H1 (cell line): ENCODE results near the gene ARHGEF11. TPM values are rescaled to one million over a fixed set of nuclear protein-coding genes. Genes with fewer than 3 reads are reported as not detected.

Source experiments
- CTCF ChIA-PET: fragments of 300-600 bp; sonication (Branson Sonifier 250); formaldehyde crosslinking; loops from one replicate; lab custom pipeline; 2021; ENCODE audit not compliant: partially characterized antibody; lab: Charles Lee
- POLR2A ChIA-PET: fragments of 300-600 bp; sonication (Branson Sonifier 250); formaldehyde crosslinking; loops from one replicate; lab custom pipeline; 2021; ENCODE audit warnings: inconsistent platforms; ENCODE audit not compliant: partially characterized antibody; lab: Charles Lee
- DNase-seq, 2 experiments: peaks; one replicate each; pipeline versions ENCODE4 v3.0.0 to v3.0.0-alpha.2; 2010 to 2022; ENCODE audit warnings: low spot score in 2 of 2, low read depth in 1 of 2, mixed read lengths in 1 of 2
- FAIRE-seq: peaks from 2 replicates; lab custom pipeline; 2011; peaks lifted over from hg19 to GRCh38; lab: Jason Lieb, UNC
- H2AFZ ChIP-seq: 2 replicates; pipeline ENCODE4 v1.8.1; 2012; ENCODE audit warnings: low read length, inconsistent platforms
- H2AK5ac ChIP-seq: 2 replicates; pipeline ENCODE4 v1.6.1; 2013; ENCODE audit warnings: low read depth, low read length
- H2BK120ac ChIP-seq: replicated peaks from 2 replicates; pipeline ENCODE3; 2013; ENCODE audit warnings: low read depth, low read length, inconsistent platforms
- H2BK12ac ChIP-seq: 2 replicates; pipeline ENCODE4 v1.6.1; 2013; ENCODE audit warnings: low read depth, low read length
- H2BK15ac ChIP-seq: 2 replicates; pipeline ENCODE4 v1.6.1; 2013; ENCODE audit warnings: low read length
- H2BK20ac ChIP-seq: 2 replicates; pipeline ENCODE4 v1.6.1; 2013; ENCODE audit warnings: low read length
- H2BK5ac ChIP-seq: 2 replicates; pipeline ENCODE4 v1.6.1; 2013; ENCODE audit warnings: low read depth, low read length
- H3K14ac ChIP-seq: 2 replicates; pipeline ENCODE4 v1.6.1; 2013; ENCODE audit warnings: inconsistent platforms; ENCODE audit not compliant: insufficient read length
- H3K18ac ChIP-seq: 2 replicates; pipeline ENCODE4 v1.6.1; 2013; ENCODE audit warnings: low read length; ENCODE audit errors: extremely low read depth
- H3K23ac ChIP-seq: 2 replicates; pipeline ENCODE4 v1.6.1; 2013; ENCODE audit warnings: inconsistent platforms; ENCODE audit not compliant: insufficient read length
- H3K23me2 ChIP-seq: 2 replicates; pipeline ENCODE4 v1.6.1; 2013; ENCODE audit warnings: low read depth, low read length
- H3K27ac ChIP-seq: 2 replicates; pipeline ENCODE4 v1.6.1; 2011; ENCODE audit warnings: low read depth, low read length, inconsistent platforms
- H3K27me3 ChIP-seq, 4 experiments: replicated peaks in 1 of 4; 1 replicate in 1 of 4; 2 replicates in 3 of 4; pipeline versions ENCODE4 v1.6.1 to v1.8.1; 2011 to 2013; ENCODE audit warnings: low read length in 3 of 4, mild to moderate bottlenecking in 3 of 4, inconsistent platforms in 2 of 4, mixed read lengths in 2 of 4, moderate library complexity in 1 of 4; ENCODE audit not compliant: control insufficient read depth in 3 of 4, insufficient read depth in 3 of 4; ENCODE audit errors: extremely low read depth in 1 of 4
- H3K36me3 ChIP-seq, 4 experiments: 2 replicates each; pipeline versions ENCODE4 v1.6.1 to v1.8.1; 2011 to 2013; ENCODE audit warnings: mild to moderate bottlenecking in 4 of 4, low read length in 3 of 4, moderate library complexity in 2 of 4, control low read depth in 1 of 4, inconsistent platforms in 1 of 4; ENCODE audit not compliant: insufficient read depth in 4 of 4, control insufficient read depth in 2 of 4
- H3K4ac ChIP-seq: replicated peaks from 2 replicates; pipeline ENCODE3; 2013; ENCODE audit warnings: low read length, low read depth, mixed read lengths, inconsistent platforms; ENCODE audit not compliant: insufficient read length
- H3K4me1 ChIP-seq, 4 experiments: replicated peaks in 1 of 4; 1 replicate in 1 of 4; 2 replicates in 3 of 4; pipeline versions ENCODE4 v1.6.1 to v1.8.1; 2011 to 2013; ENCODE audit warnings: low read length in 3 of 4, inconsistent platforms in 2 of 4, mixed read lengths in 1 of 4; ENCODE audit not compliant: insufficient read depth in 4 of 4, control insufficient read depth in 3 of 4
- H3K4me2 ChIP-seq, 2 experiments: 2 replicates each; pipeline versions ENCODE4 v1.6.1 to v1.8.1; 2011 to 2013; ENCODE audit warnings: low read depth in 2 of 2, low read length in 2 of 2, control low read depth in 1 of 2, inconsistent platforms in 1 of 2, mild to moderate bottlenecking in 1 of 2; ENCODE audit not compliant: insufficient read depth in 1 of 2
- H3K4me3 ChIP-seq, 4 experiments: fragments of 200-600, 300-600 bp in 1 of 4; sonication (generic), shearing (Covaris generic), sonication (Bioruptor Twin) in 1 of 4; 2 replicates each; pipeline versions ENCODE4 v1.5.1 to v1.8.1; 2011 to 2016; ENCODE audit warnings: low read length in 4 of 4, low read depth in 3 of 4, control low read depth in 2 of 4, inconsistent platforms in 2 of 4, mild to moderate bottlenecking in 2 of 4, mixed read lengths in 1 of 4, moderate library complexity in 1 of 4; ENCODE audit not compliant: insufficient read depth in 2 of 4; ENCODE audit errors: extremely low read depth in 1 of 4
- H3K56ac ChIP-seq: replicated peaks from 2 replicates; pipeline ENCODE3; 2013; ENCODE audit warnings: low read depth, mild to moderate bottlenecking, mixed read lengths, low read length, inconsistent platforms; ENCODE audit not compliant: insufficient read length
- H3K79me1 ChIP-seq: 2 replicates; pipeline ENCODE4 v1.6.1; 2013; ENCODE audit warnings: low read depth, low read length, control low read depth
- H3K79me2 ChIP-seq, 2 experiments: 2 replicates each; pipeline versions ENCODE4 v1.6.1 to v1.8.1; 2012 to 2013; ENCODE audit warnings: low read length in 2 of 2, mild to moderate bottlenecking in 2 of 2, inconsistent platforms in 1 of 2; ENCODE audit not compliant: insufficient read depth in 2 of 2, control insufficient read depth in 1 of 2
- H3K9ac ChIP-seq, 4 experiments: replicated peaks in 1 of 4; 1 replicate in 1 of 4; 2 replicates in 3 of 4; pipeline versions ENCODE4 v1.6.1 to v1.8.1; 2011 to 2013; ENCODE audit warnings: low read depth in 3 of 4, low read length in 3 of 4, control low read depth in 2 of 4, mild to moderate bottlenecking in 2 of 4, moderate library complexity in 2 of 4, inconsistent platforms in 1 of 4; ENCODE audit errors: extremely low read depth in 1 of 4
- H3K9me3 ChIP-seq, 2 experiments: 2 replicates each; pipeline versions ENCODE4 v1.6.1 to v1.8.1; 2012 to 2013; ENCODE audit warnings: mild to moderate bottlenecking in 2 of 2, moderate library complexity in 2 of 2, control low read depth in 1 of 2, inconsistent platforms in 1 of 2, low read depth in 1 of 2, low read length in 1 of 2, mixed read lengths in 1 of 2; ENCODE audit not compliant: insufficient read depth in 2 of 2
- H4K20me1 ChIP-seq, 2 experiments: replicated peaks in 1 of 2; 2 replicates each; pipeline versions ENCODE3 to v1.8.1; 2011 to 2013; ENCODE audit warnings: inconsistent platforms in 2 of 2, low read length in 2 of 2, mild to moderate bottlenecking in 1 of 2; ENCODE audit not compliant: insufficient read depth in 2 of 2, control insufficient read depth in 1 of 2
- H4K5ac ChIP-seq: 2 replicates; pipeline ENCODE4 v1.6.1; 2013; ENCODE audit warnings: low read length, low read depth, mixed read lengths, inconsistent platforms; ENCODE audit not compliant: insufficient read length
- H4K8ac ChIP-seq: 2 replicates; pipeline ENCODE4 v1.8.0; 2013; ENCODE audit warnings: mild to moderate bottlenecking, moderate library complexity, low read length, inconsistent platforms; ENCODE audit not compliant: insufficient read depth; ENCODE audit errors: extremely low read depth
- H4K91ac ChIP-seq: replicated peaks from 2 replicates; pipeline ENCODE3; 2013; ENCODE audit warnings: low read length, mixed read lengths, inconsistent platforms; ENCODE audit not compliant: insufficient read length
- BRCA1 ChIP-seq: IDR thresholded peaks from 2 replicates; pipeline ENCODE4 v1.6.1; 2012; ENCODE audit warnings: low read depth, low read length, improper control_type of control experiment
- CBX5 ChIP-seq: fragments of 300-800, 300-1000 bp; sonication (generic); IDR thresholded peaks from 2 replicates; pipeline ENCODE4 v1.7.1; 2016; ENCODE audit warnings: antibody characterized with exemption, low read length, low read depth
- HDAC2 ChIP-seq, 2 experiments: fragments of 300-600 bp in 1 of 2; sonication (generic) in 1 of 2; IDR thresholded peaks; 2 replicates each; pipeline ENCODE4 v1.6.1; 2011 to 2012; ENCODE audit warnings: low read depth in 2 of 2, low read length in 2 of 2, mild to moderate bottlenecking in 2 of 2, moderate library complexity in 2 of 2, borderline replicate concordance in 1 of 2, inconsistent platforms in 1 of 2
- HDAC6 ChIP-seq: IDR thresholded peaks from one replicate; pipeline ENCODE4 v1.7.1; 2012; ENCODE audit warnings: low read depth, mild to moderate bottlenecking, inconsistent platforms, low read length, moderate library complexity
- KDM1A ChIP-seq: fragments of 200-600, 300-600 bp; sonication (generic); IDR thresholded peaks from 2 replicates; pipeline ENCODE4 v1.7.1; 2016; ENCODE audit warnings: mild to moderate bottlenecking, low read length, borderline replicate concordance
- POLR2A ChIP-seq, 2 experiments: IDR thresholded peaks; 1 replicate in 1 of 2; 2 replicates in 1 of 2; pipeline ENCODE4 v1.6.1; 2011; ENCODE audit warnings: low read depth in 2 of 2, low read length in 2 of 2, mild to moderate bottlenecking in 2 of 2; ENCODE audit errors: control extremely low read depth in 1 of 2
- POLR2AphosphoS5 ChIP-seq: IDR thresholded peaks from 2 replicates; pipeline ENCODE4 v1.6.1; 2011; ENCODE audit warnings: low read depth, low read length
- SAP30 ChIP-seq: fragments of 300-600 bp; sonication (generic); IDR thresholded peaks from 2 replicates; pipeline ENCODE4 v1.7.1; 2012; ENCODE audit warnings: low read length, moderate library complexity, mild to moderate bottlenecking, inconsistent platforms; ENCODE audit not compliant: insufficient read depth, insufficient replicate concordance
- TAF7 ChIP-seq: optimal IDR thresholded peaks from 2 replicates; pipeline ENCODE3; 2011; ENCODE audit warnings: low read depth, mild to moderate bottlenecking, inconsistent platforms, low read length, moderate library complexity, borderline replicate concordance
- WGBS, 2 experiments: shearing (Covaris generic) in 1 of 2; methylation state at CpG; one replicate each; pipeline versions ENCODE4 v1.1.6 to v1.1.7; 2013 to 2015; ENCODE audit warnings: low lambda C conversion rate in 2 of 2, mixed read lengths in 2 of 2, inconsistent platforms in 1 of 2, low coverage in 1 of 2, missing lambda C conversion rate in 1 of 2; ENCODE audit not compliant: insufficient replicate concordance in 2 of 2, insufficient coverage in 1 of 2, insufficient read length in 1 of 2; ENCODE audit errors: extremely low coverage in 1 of 2, missing lambda C conversion rate in 1 of 2; 5-methylcytosine and 5-hydroxymethylcytosine counted together
- polyA plus RNA-seq, 7 experiments: library from polyadenylated mRNA; depleted of rRNA in 3 of 7; stranded (reverse) in 5 of 7; unstranded in 2 of 7; fragments of >200 nt in 5 of 7; fragments of 200-250 nt in 2 of 7; gene quantifications; 1 replicate in 5 of 7; 2 replicates in 1 of 7; 4 replicates in 1 of 7; pipeline versions ENCODE4 v1.2.1 to v1.2.3, GENCODE V29; 2011 to 2013; ENCODE audit warnings: missing spikeins in 2 of 7, mixed read lengths in 2 of 7
- total RNA-seq: library from RNA; stranded (reverse); fragmentation: NEBNext Ultra II Directional; extraction: Animal tissue kit (Norgen Biotek cat#: 25700); gene quantifications from 2 replicates; pipeline ENCODE4 v1.2.1, GENCODE V29; 2021
- TF ChIP-seq, protein P1 (sequence below): IDR thresholded peaks from 2 replicates; pipeline ENCODE4 v1.6.1; 2012; ENCODE audit warnings: inconsistent platforms

The ARHGEF11 gene
- total and polyA plus RNA-seq, 2 of the 8 experiments (the other 6 are each of a cell fraction or from before 2014, with no cell fraction given) = 19.9 to 33.1 TPM

DNA sequence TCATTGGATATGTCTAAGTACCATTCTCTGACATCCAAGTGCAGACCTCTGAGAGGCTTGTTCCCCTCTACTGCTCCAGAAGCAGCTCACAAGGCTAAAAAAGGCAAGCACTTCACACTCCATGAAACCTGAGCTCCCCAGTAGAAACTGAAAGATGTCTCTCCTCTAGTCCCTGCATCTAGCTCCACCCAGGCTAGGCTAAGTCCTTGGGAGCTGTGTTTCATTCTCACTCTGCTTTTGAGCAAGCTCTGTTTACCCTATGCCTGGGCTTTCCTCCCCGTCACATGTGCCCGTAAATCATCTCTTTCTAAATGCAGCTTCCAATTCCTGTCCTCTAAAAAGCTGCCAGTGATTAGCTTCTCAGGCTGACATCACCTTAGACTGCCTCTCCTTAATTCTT lies 86.1 kb downstream of the ARHGEF11 start:
- Histone ChIP-seq H3K27me3 (no peaks in the 10 kb centered on the region), H4K8ac (no peak overlapping the region), H3K23me2 (no peaks in the 10 kb centered on the region), H3K23ac (no peak overlapping the region), H2BK15ac (no peak overlapping the region), H4K91ac (no peak overlapping the region), H3K4ac (no peak overlapping the region), H3K4me2 (no peak overlapping the region), H3K14ac (no peak overlapping the region), H2AK5ac (no peak overlapping the region), H2BK120ac (no peak overlapping the region), H3K9ac (no peak overlapping the region), H3K4me3 (no peak overlapping the region), H2AFZ (no peak overlapping the region), H2BK5ac (no peak overlapping the region), H4K20me1 (no peaks in the 10 kb centered on the region), H4K5ac (no peak overlapping the region), H3K4me1 (no peaks in the 10 kb centered on the region), H2BK12ac (no peak overlapping the region), H2BK20ac (no peak overlapping the region), H3K56ac (no peak overlapping the region), H3K79me1 (no peaks in the 10 kb centered on the region), H3K27ac (no peak overlapping the region), H3K36me3 (peaks cover 23 to 72% (median 58%) of the 10 kb centered on the region in 4 experiments; a peak in 7 of 8 replicates), H3K79me2 (no peaks in the 10 kb centered on the region), H3K9me3 (no peaks in the 10 kb centered on the region), H3K18ac (no peak overlapping the region)
- ChIA-PET CTCF (interaction anchor here (0.7 to 4.0 kb wide), 10 partner anchors 9 to 198 kb away, joined by 3 to 31 read pairs (median 4); no protein-coding TSS in a partner anchor), POLR2A (interaction anchor here (1.1 kb wide), 1 partner anchor 23 kb away, joined by 3 read pairs; no protein-coding TSS in a partner anchor)
- WGBS, 2 experiments = 96% methylated on average over 2 of the region's 2 CpGs; no CpG with 5 or more reads in 1 of the 2 experiments
- no peak for FAIRE-seq
- no peak for DNase-seq
- TF ChIP-seq BRCA1 (no peak), HDAC6 (no peak), KDM1A (no peak), TAF7 (no peak), CBX5 (no peak), POLR2AphosphoS5 (no peak), POLR2A (IDR thresholded peaks at IDR 0.05; ENCODE audit: control extremely low read depth in 1 of 2, low read depth in 2 of 2, low read length in 2 of 2) (no peak), SAP30 (no peak), HDAC2 (IDR thresholded peaks at IDR 0.05; ENCODE audit: borderline replicate concordance in 1 of 2, low read depth in 2 of 2, low read length in 2 of 2) (no peak)
- TF ChIP-seq, protein P1, sequence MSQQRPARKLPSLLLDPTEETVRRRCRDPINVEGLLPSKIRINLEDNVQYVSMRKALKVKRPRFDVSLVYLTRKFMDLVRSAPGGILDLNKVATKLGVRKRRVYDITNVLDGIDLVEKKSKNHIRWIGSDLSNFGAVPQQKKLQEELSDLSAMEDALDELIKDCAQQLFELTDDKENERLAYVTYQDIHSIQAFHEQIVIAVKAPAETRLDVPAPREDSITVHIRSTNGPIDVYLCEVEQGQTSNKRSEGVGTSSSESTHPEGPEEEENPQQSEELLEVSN = no peak
